ENCODE measurements around the gene C1orf53. TPM values are rescaled to one million over a fixed set of nuclear protein-coding genes. Genes with fewer than 3 reads are reported as not detected.

Gene C1orf53
- total and polyA plus RNA-seq, 9 of the 15 experiments (the other 6 are each of a cell fraction or from before 2014, with no cell fraction given): 0.31 to 3.2 (median 2.3) TPM

GRCh38 chr1:197928849-197929336 lies 26.5 kb downstream of the C1orf53 start (continued):
- TF ChIP-seq ZHX1 (conservative IDR thresholded peaks at IDR 0.05; ENCODE audit: low read length): no peak
- TF ChIP-seq TBP (optimal IDR thresholded peaks at IDR 0.05; ENCODE audit: low read depth, low read length): no peak
- no peak for TF ChIP-seq PYGO2 (tag; IDR thresholded peaks at IDR 0.05)
- TF ChIP-seq SETDB1 (IDR thresholded peaks at IDR 0.05; ENCODE audit: low read length): no peak
- no peak for TF ChIP-seq ZNF511 (CRISPR knock-in tag; IDR thresholded peaks at IDR 0.05)
- no peak for TF ChIP-seq DLX4 (CRISPR knock-in tag; IDR thresholded peaks at IDR 0.05)
- TF ChIP-seq MXI1 (IDR thresholded peaks at IDR 0.05; ENCODE audit: low read depth, low read length): no peak
- TF ChIP-seq RBM15 (IDR thresholded peaks at IDR 0.05; ENCODE audit: insufficient read depth, low read length): no peak
- TF ChIP-seq STAG1 (CRISPR knock-in tag; IDR thresholded peaks at IDR 0.05; ENCODE audit: borderline replicate concordance): no peak
- TF ChIP-seq ARHGAP35 (IDR thresholded peaks at IDR 0.05; ENCODE audit: partially characterized antibody): no peak
- TF ChIP-seq MAFF (IDR thresholded peaks at IDR 0.05; ENCODE audit: low read length): no peak
- peak; percentile 58; the same call in 1 of the 2 replicates for TF ChIP-seq CREB3L1 (IDR thresholded peaks at IDR 0.05; ENCODE audit: borderline replicate concordance, low read depth)
- TF ChIP-seq ELK3 (CRISPR knock-in tag; IDR thresholded peaks at IDR 0.05): no peak
- TF ChIP-seq EZH2 (IDR thresholded peaks at IDR 0.05; ENCODE audit: borderline replicate concordance, low read depth, low read length): no peak
- TF ChIP-seq ZFX (CRISPR knock-in tag; IDR thresholded peaks at IDR 0.05): no peak
- TF ChIP-seq PRPF4 (IDR thresholded peaks at IDR 0.05; ENCODE audit: insufficient read depth, low read depth, low read length, poor library complexity, severe bottlenecking): no peak
- TF ChIP-seq THRA (IDR thresholded peaks at IDR 0.05): no peak
- no peak for TF ChIP-seq C11orf30 (IDR thresholded peaks at IDR 0.05; ENCODE audit: low read depth)
- TF ChIP-seq NFXL1 (CRISPR knock-in tag; IDR thresholded peaks at IDR 0.05): no peak
- TF ChIP-seq CC2D1A (IDR thresholded peaks at IDR 0.05): peak; percentile 66
- TF ChIP-seq BRCA1 (IDR thresholded peaks at IDR 0.05): no peak
- no peak for TF ChIP-seq BRCA1 (CRISPR knock-in tag; IDR thresholded peaks at IDR 0.05)
- TF ChIP-seq NR2F6 (CRISPR knock-in tag; IDR thresholded peaks at IDR 0.05): no peak
